SK-N-SH (cell line): ENCODE data around the gene CA12. TPM values are rescaled to one million over a fixed set of nuclear protein-coding genes. Genes with fewer than 3 reads are reported as not detected.

Experiments used
- CTCF ChIA-PET: fragments of 300-600, 350-600 bp; formaldehyde crosslinking; extraction: SDS; loops from one replicate; lab custom pipeline; 2021; lab: Yijun Ruan, JAX
- POLR2A ChIA-PET: fragments of 350-600 bp; sonication (Branson Sonifier 250); formaldehyde crosslinking; extraction: SDS; loops from one replicate; lab custom pipeline; 2020; ENCODE audit warnings: antibody characterized with exemption, inconsistent platforms; lab: Yijun Ruan, JAX
- DNase-seq: peaks from one replicate; pipeline ENCODE4 v3.0.0; 2012
- H2AFZ ChIP-seq: fragments of 200-600 bp; sonication (generic); 2 replicates; pipeline ENCODE4 v1.8.1; 2016; ENCODE audit warnings: antibody characterized with exemption, mild to moderate bottlenecking, low read depth
- H3F3A ChIP-seq: fragments of 200-600 bp; sonication (generic); replicated peaks from 2 replicates; pipeline ENCODE3; 2016; ENCODE audit warnings: antibody characterized with exemption, mild to moderate bottlenecking; ENCODE audit not compliant: insufficient read depth
- H3K27ac ChIP-seq, 2 experiments: fragments of 200-500 bp in 1 of 2; fragments of 200-600 bp in 1 of 2; sonication (Bioruptor generic) in 1 of 2; sonication (generic), shearing (Covaris generic) in 1 of 2; 2 replicates each; pipeline versions ENCODE4 v1.5.1 to v1.6.1; 2014 to 2016; ENCODE audit warnings: low read depth in 2 of 2, inconsistent platforms in 1 of 2, low read length in 1 of 2, mild to moderate bottlenecking in 1 of 2, mixed read lengths in 1 of 2
- H3K27me3 ChIP-seq: fragments of 200-600 bp; sonication (generic), shearing (Covaris generic); 2 replicates; pipeline ENCODE4 v1.6.1; 2016; ENCODE audit warnings: mixed run types; ENCODE audit not compliant: insufficient read depth
- H3K36me3 ChIP-seq, 2 experiments: fragments of 200-500 bp in 1 of 2; fragments of 200-600 bp in 1 of 2; sonication (Bioruptor generic) in 1 of 2; sonication (generic) in 1 of 2; replicated peaks in 1 of 2; 2 replicates each; pipeline versions ENCODE3 to v1.5.1; 2014 to 2016; ENCODE audit warnings: low read length in 1 of 2, mild to moderate bottlenecking in 1 of 2; ENCODE audit not compliant: insufficient read depth in 2 of 2, control insufficient read depth in 1 of 2
- H3K4me1 ChIP-seq, 2 experiments: fragments of 200-500 bp in 1 of 2; fragments of 200-600 bp in 1 of 2; sonication (Bioruptor generic) in 1 of 2; sonication (generic), shearing (Covaris generic) in 1 of 2; 2 replicates each; pipeline versions ENCODE4 v1.5.1 to v1.6.1; 2014 to 2016; ENCODE audit warnings: low read depth in 1 of 2, low read length in 1 of 2, mixed run types in 1 of 2; ENCODE audit not compliant: insufficient read depth in 2 of 2, control insufficient read depth in 1 of 2
- H3K4me2 ChIP-seq: fragments of 200-600 bp; sonication (generic), shearing (Covaris generic); 2 replicates; pipeline ENCODE4 v1.6.1; 2017; ENCODE audit warnings: mixed run types
- H3K4me3 ChIP-seq, 2 experiments: fragments of 200-500 bp in 1 of 2; fragments of 200-600 bp in 1 of 2; sonication (Bioruptor generic) in 1 of 2; sonication (generic), shearing (Covaris generic) in 1 of 2; 2 replicates each; pipeline versions ENCODE4 v1.5.1 to v1.8.1; 2014 to 2016; ENCODE audit warnings: low read depth in 2 of 2, inconsistent platforms in 1 of 2, low read length in 1 of 2, mild to moderate bottlenecking in 1 of 2, mixed read lengths in 1 of 2, moderate library complexity in 1 of 2
- H3K79me2 ChIP-seq: fragments of 200-600 bp; sonication (generic); 2 replicates; pipeline ENCODE4 v1.8.1; 2017; ENCODE audit warnings: mild to moderate bottlenecking; ENCODE audit not compliant: insufficient read depth
- H3K9ac ChIP-seq: fragments of 200-600 bp; sonication (generic); 2 replicates; pipeline ENCODE4 v1.6.1; 2017; ENCODE audit warnings: mixed run types
- H3K9me2 ChIP-seq: fragments of 200-600 bp; sonication (generic); 2 replicates; pipeline ENCODE4 v1.6.1; 2017; ENCODE audit warnings: mixed run types
- H3K9me3 ChIP-seq: fragments of 200-600 bp; sonication (generic); 2 replicates; pipeline ENCODE4 v1.6.1; 2017; ENCODE audit warnings: mixed run types, mild to moderate bottlenecking, moderate library complexity
- H4K20me1 ChIP-seq: fragments of 200-600 bp; sonication (generic); 2 replicates; pipeline ENCODE4 v1.6.1; 2017; ENCODE audit warnings: mild to moderate bottlenecking, mixed run types; ENCODE audit not compliant: insufficient read depth
- ELF1 ChIP-seq: IDR thresholded peaks from 2 replicates; pipeline ENCODE4 v1.4.0; 2012
- FOSL2 ChIP-seq: IDR thresholded peaks from 2 replicates; pipeline ENCODE4 v1.4.0; 2012; ENCODE audit warnings: low read depth, mild to moderate bottlenecking, moderate library complexity, borderline replicate concordance
- FOXJ3 ChIP-seq: sonication (generic); formaldehyde crosslinking; IDR thresholded peaks from 2 replicates; pipeline ENCODE4 v1.5.1; 2020; ENCODE audit warnings: mild to moderate bottlenecking, missing genetic modification reagents
- GATA2 ChIP-seq: sonication (generic); formaldehyde crosslinking; IDR thresholded peaks from 2 replicates; pipeline ENCODE4 v1.5.0; 2020; ENCODE audit warnings: mild to moderate bottlenecking, missing genetic modification reagents
- MXI1 ChIP-seq: IDR thresholded peaks from 2 replicates; pipeline ENCODE4 v1.6.1; 2012; ENCODE audit warnings: mild to moderate bottlenecking, low read depth, low read length, improper control_type of control experiment
- NFIC ChIP-seq: IDR thresholded peaks from 2 replicates; pipeline ENCODE4 v1.4.0; 2012; ENCODE audit warnings: borderline replicate concordance
- POLR2AphosphoS5 ChIP-seq: IDR thresholded peaks from 2 replicates; pipeline ENCODE4 v1.6.1; 2012; ENCODE audit warnings: low read depth, low read length
- RCOR1 ChIP-seq: fragments of 150-350 bp; IDR thresholded peaks from 2 replicates; pipeline ENCODE4 v1.6.1; 2017; ENCODE audit warnings: antibody characterized with exemption, low read length
- REST ChIP-seq: IDR thresholded peaks from 2 replicates; pipeline ENCODE4 v1.6.1; 2012; ENCODE audit warnings: mild to moderate bottlenecking, low read depth, low read length, moderate library complexity
- RFX5 ChIP-seq: IDR thresholded peaks from 2 replicates; pipeline ENCODE4 v1.6.1; 2012; ENCODE audit warnings: mild to moderate bottlenecking, improper control_type of control experiment, low read length
- RXRA ChIP-seq: IDR thresholded peaks from 2 replicates; pipeline ENCODE4 v1.4.0; 2012; ENCODE audit warnings: low read depth, mild to moderate bottlenecking, borderline replicate concordance
- SIN3A ChIP-seq: IDR thresholded peaks from 2 replicates; pipeline ENCODE4 v1.6.1; 2012; ENCODE audit warnings: low read depth, mild to moderate bottlenecking, low read length, moderate library complexity, borderline replicate concordance
- SMC3 ChIP-seq: IDR thresholded peaks from 2 replicates; pipeline ENCODE4 v1.6.1; 2012; ENCODE audit warnings: low read depth, low read length, improper control_type of control experiment
- TAF1 ChIP-seq: IDR thresholded peaks from 2 replicates; pipeline ENCODE4 v1.6.1; 2012; ENCODE audit warnings: low read depth, mild to moderate bottlenecking, low read length, moderate library complexity, borderline replicate concordance
- TCF12 ChIP-seq: IDR thresholded peaks from 2 replicates; pipeline ENCODE4 v1.4.0; 2012
- TEAD4 ChIP-seq: IDR thresholded peaks from 2 replicates; pipeline ENCODE4 v1.4.0; 2012; ENCODE audit warnings: mild to moderate bottlenecking, borderline replicate concordance; ENCODE audit not compliant: insufficient read depth
- USF2 ChIP-seq: fragments of 150-350 bp; IDR thresholded peaks from 2 replicates; pipeline ENCODE4 v1.6.1; 2017; ENCODE audit warnings: antibody characterized with exemption, low read length, low read depth, borderline replicate concordance
- WGBS: methylation state at CpG from one replicate; pipeline ENCODE4 v1.1.6; 2017; ENCODE audit warnings: low lambda C conversion rate; 5-methylcytosine and 5-hydroxymethylcytosine counted together
- polyA plus RNA-seq, 3 experiments: library from polyadenylated mRNA; depleted of rRNA; stranded (reverse); fragments of >200 nt; gene quantifications; 2 replicates each; pipeline ENCODE4 v1.2.3, GENCODE V29; 2012

The CA12 gene
- polyA plus RNA-seq, 1 of the 3 experiments (the other 2 are of a cell fraction), result 39.4 TPM

GRCh38 chr15:63312286-63312685, 69.4 kb downstream of the CA12 start:
- Histone ChIP-seq H3K79me2 (no peaks in the 10 kb centered on the region), H3K4me3 (no peak overlapping the region), H3K9ac (no peak overlapping the region), H2AFZ (no peak overlapping the region), H3K4me2 (no peak overlapping the region), H3K4me1 (peaks cover 0 to 14% of the 10 kb centered on the region in 2 experiments; a peak in 3 of 4 replicates), H3K9me2 (no peaks in the 10 kb centered on the region), H3K9me3 (no peaks in the 10 kb centered on the region), H4K20me1 (no peaks in the 10 kb centered on the region), H3F3A (peaks cover 6% of the 10 kb centered on the region), H3K36me3 (no peaks in the 10 kb centered on the region), H3K27me3 (no peaks in the 10 kb centered on the region), H3K27ac (no peak overlapping the region)
- 96% methylated on average over 1 of the region's 1 CpG for WGBS
- POLR2A ChIA-PET, result no interaction called here
- CTCF ChIA-PET, result interaction anchor here (1.3 to 3.3 kb wide), 2 partner anchors 22 to 154 kb away, joined by 4 to 17 read pairs; no protein-coding TSS in a partner anchor
- DNase-seq, result no peak
- TF ChIP-seq RFX5 (no peak), REST (no peak), SMC3 (no peak), FOXJ3 (CRISPR knock-in tag) (no peak), TAF1 (no peak), ELF1 (no peak), FOSL2 (no peak), RCOR1 (no peak), TEAD4 (no peak), GATA2 (CRISPR knock-in tag) (no peak), NFIC (no peak), USF2 (no peak), TCF12 (no peak), RXRA (no peak), MXI1 (no peak), POLR2AphosphoS5 (no peak), SIN3A (no peak)
